Measurements from ENCODE around the gene ZNF181. TPM values are rescaled to one million over a fixed set of nuclear protein-coding genes. Genes with fewer than 3 reads are reported as not detected.

Gene ZNF181
- total RNA-seq, 2 donors from 2014 or later: 8.1 to 8.7 TPM

DNA sequence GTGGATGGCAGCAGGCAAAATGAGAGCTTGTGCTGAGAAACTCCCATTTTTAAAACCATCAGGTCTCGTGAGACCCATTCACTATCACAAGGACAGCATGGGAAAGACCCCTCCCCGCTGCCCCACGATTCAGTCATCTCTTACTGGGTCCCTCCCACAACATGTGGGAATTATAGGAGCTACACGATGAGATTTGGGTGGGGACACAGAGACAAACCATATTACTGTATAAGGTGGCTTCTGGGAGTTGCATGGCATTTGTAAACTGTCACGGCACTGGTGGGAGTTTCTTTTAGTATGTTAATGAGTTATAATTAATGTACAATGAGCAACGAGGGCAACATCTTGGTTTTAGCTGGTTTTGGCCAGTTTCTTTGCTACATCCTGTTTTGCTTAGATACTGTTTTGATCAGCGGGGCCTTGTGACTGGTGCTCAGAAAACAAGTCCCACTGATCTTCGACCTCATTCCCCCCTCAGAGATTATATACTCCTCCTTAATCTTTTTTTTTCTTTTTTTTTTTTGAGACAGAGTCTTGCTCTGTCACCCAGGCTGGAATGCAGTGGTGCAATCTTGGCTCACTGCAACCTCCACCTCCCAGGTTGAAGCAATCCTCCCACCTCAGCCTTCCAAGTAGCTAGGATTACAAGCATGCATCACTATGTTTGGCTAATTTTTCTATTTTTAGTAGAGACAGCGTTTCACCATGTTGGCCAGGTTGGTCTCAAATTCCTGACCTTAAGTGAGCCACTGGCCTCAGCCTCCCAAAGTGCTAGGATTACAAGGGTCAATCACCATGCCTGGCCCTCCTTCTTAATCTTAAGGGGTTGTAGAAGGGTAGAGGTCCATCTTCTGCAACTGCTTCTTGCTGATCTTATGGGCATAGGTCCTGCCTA, 60.3 kb downstream of the ZNF181 start:
- H3K9me3 ChIP-seq (ENCODE audit: control insufficient read depth, low read length): no peaks in the 10 kb centered on the region
- no peak overlapping the region for H3K4me3 Mint-ChIP-seq

More for the DNA sequence above, 60.3 kb downstream of the ZNF181 start:
- Histone ChIP-seq H3K27me3 (ENCODE audit: control insufficient read depth, insufficient read depth, low read length, poor library complexity, severe bottlenecking) (peaks cover 5% of the 10 kb centered on the region), H3K4me3 (ENCODE audit: low read length) (no peak overlapping the region), H3K9ac (ENCODE audit: extremely low read depth, low read length, poor library complexity, severe bottlenecking) (no peak overlapping the region), H3K4me1 (ENCODE audit: control insufficient read depth, insufficient read depth, low read length) (no peaks in the 10 kb centered on the region), H3K27ac (ENCODE audit: low read depth, low read length) (no peak overlapping the region), H3K36me3 (ENCODE audit: control insufficient read depth, insufficient read depth, low read length) (no peaks in the 10 kb centered on the region)
- Mint-ChIP-seq H3K27ac (no peak overlapping the region), H3K36me3 (ENCODE audit: low read depth) (no peaks in the 10 kb centered on the region), H3K4me1 (no peaks in the 10 kb centered on the region), H3K27me3 (ENCODE audit: insufficient read depth) (peaks cover 23% of the 10 kb centered on the region), H3K9me3 (peaks cover 24% of the 10 kb centered on the region)
- DNase-seq: no peak
- TF ChIP-seq, protein P1, sequence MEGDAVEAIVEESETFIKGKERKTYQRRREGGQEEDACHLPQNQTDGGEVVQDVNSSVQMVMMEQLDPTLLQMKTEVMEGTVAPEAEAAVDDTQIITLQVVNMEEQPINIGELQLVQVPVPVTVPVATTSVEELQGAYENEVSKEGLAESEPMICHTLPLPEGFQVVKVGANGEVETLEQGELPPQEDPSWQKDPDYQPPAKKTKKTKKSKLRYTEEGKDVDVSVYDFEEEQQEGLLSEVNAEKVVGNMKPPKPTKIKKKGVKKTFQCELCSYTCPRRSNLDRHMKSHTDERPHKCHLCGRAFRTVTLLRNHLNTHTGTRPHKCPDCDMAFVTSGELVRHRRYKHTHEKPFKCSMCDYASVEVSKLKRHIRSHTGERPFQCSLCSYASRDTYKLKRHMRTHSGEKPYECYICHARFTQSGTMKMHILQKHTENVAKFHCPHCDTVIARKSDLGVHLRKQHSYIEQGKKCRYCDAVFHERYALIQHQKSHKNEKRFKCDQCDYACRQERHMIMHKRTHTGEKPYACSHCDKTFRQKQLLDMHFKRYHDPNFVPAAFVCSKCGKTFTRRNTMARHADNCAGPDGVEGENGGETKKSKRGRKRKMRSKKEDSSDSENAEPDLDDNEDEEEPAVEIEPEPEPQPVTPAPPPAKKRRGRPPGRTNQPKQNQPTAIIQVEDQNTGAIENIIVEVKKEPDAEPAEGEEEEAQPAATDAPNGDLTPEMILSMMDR (conservative IDR thresholded peaks at IDR 0.05): no peak
- WGBS, 2 experiments (ENCODE audit: insufficient coverage in 1 of 2, insufficient read length in 1 of 2): 74 to 80% methylated on average over 8 to 9 of the region's 9 CpGs

Other genes with a start within 250 kb of the ZNF181 start
- gene SCGB2B2, start 57.1 kb upstream of the ZNF181 start, total RNA-seq: under 1 TPM in 1 of 2 donors, not detected in 1; 0.75 TPM
- gene ZNF302, start 56.6 kb upstream of the ZNF181 start, total RNA-seq: 10 to 100 TPM; 24.1 to 27.4 TPM
- gene ZNF599, start 39.0 kb downstream of the ZNF181 start, total RNA-seq: 1 to 10 TPM; 5.7 to 5.8 TPM
- gene ZNF30, start 192.7 kb downstream of the ZNF181 start, total RNA-seq: 1 to 10 TPM; 4.6 to 6.8 TPM
- gene ZNF792, start 230.0 kb downstream of the ZNF181 start, total RNA-seq: 10 to 100 TPM; 30.2 to 32.1 TPM

Data from endodermal cell (in vitro differentiated cells).